ENCODE data around the gene TNIK. TPM values are rescaled to one million over a fixed set of nuclear protein-coding genes. Genes with fewer than 3 reads are reported as not detected.
"Not testable (repeated sequence)": the region's sequence is repeated elsewhere in the genome, so short reads cannot be mapped to it uniquely, and the experiment has no call there.

TNIK gene
- polyA plus RNA-seq, 1 of the 3 experiments (the other 2 are of a cell fraction), result 19.4 TPM

DNA sequence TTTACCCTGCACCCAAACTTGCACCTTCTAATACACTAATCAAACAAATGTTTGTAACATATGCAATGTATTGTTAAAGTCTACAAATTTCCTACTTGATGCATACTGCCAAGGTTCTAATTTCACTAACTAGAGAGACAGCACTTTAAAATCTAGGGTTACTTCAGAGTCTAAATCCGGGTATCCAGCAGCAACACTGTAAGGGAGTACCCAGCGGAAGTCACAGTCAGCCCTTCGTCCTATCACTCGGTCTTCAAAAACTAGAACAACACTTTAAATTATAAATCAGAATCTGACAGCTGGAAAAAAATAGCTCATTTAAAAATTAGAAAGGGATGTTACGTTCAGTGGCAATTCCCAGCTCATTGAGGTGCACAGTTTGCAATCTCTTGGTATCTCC, 8.3 kb downstream of the TNIK start:
- 96% methylated on average over 5 of the region's 5 CpGs for WGBS (ENCODE audit: low lambda C conversion rate)
- no peaks in the 10 kb centered on the region for H3K9me2 ChIP-seq
- H2AFZ ChIP-seq (ENCODE audit: low read depth), result no peak overlapping the region
- no peak for DNase-seq
- H3K79me2 ChIP-seq (ENCODE audit: insufficient read depth), result peaks cover 80% of the 10 kb centered on the region
- ChIA-PET POLR2A (no interaction called here), CTCF (interaction anchor here (0.9 to 1.4 kb wide), 2 partner anchors 9 to 34 kb away, joined by 3 to 5 read pairs; partner anchors contain the start of gene TNIK)
- H3K9me3 ChIP-seq, result no peaks in the 10 kb centered on the region
- peaks cover 2 to 4% of the 10 kb centered on the region in 2 experiments; a peak in 3 of 4 replicates for H3K4me1 ChIP-seq (ENCODE audit: control insufficient read depth in 1 of 2, insufficient read depth in 2 of 2, low read depth in 1 of 2, low read length in 1 of 2)
- H3K4me2 ChIP-seq, result no peak overlapping the region
- H3K36me3 ChIP-seq (replicated peaks in 1 of 2; ENCODE audit: control insufficient read depth in 1 of 2, insufficient read depth in 2 of 2, low read length in 1 of 2), result peaks cover 0 to 5% of the 10 kb centered on the region in 2 experiments
- TF ChIP-seq EZH2phosphoT487 (IDR thresholded peaks at IDR 0.05; ENCODE audit: borderline replicate concordance, low read depth), result no peak
- TF ChIP-seq RAD21 (IDR thresholded peaks at IDR 0.05; ENCODE audit: low read length), result no peak
- no peak for TF ChIP-seq NFIC (IDR thresholded peaks at IDR 0.05; ENCODE audit: borderline replicate concordance)
- TF ChIP-seq FOXJ3 (CRISPR knock-in tag; IDR thresholded peaks at IDR 0.05), result no peak
- no peak for TF ChIP-seq CHD2 (IDR thresholded peaks at IDR 0.05; ENCODE audit: low read length, partially characterized antibody)
- no peak for TF ChIP-seq TEAD4 (IDR thresholded peaks at IDR 0.05; ENCODE audit: borderline replicate concordance, insufficient read depth)
- TF ChIP-seq FOXM1 (IDR thresholded peaks at IDR 0.05; ENCODE audit: low read depth), result no peak
- TF ChIP-seq PBX3 (IDR thresholded peaks at IDR 0.05), result no peak
- no peak for TF ChIP-seq MAX (IDR thresholded peaks at IDR 0.05; ENCODE audit: low read depth)
- TF ChIP-seq, protein P1, sequence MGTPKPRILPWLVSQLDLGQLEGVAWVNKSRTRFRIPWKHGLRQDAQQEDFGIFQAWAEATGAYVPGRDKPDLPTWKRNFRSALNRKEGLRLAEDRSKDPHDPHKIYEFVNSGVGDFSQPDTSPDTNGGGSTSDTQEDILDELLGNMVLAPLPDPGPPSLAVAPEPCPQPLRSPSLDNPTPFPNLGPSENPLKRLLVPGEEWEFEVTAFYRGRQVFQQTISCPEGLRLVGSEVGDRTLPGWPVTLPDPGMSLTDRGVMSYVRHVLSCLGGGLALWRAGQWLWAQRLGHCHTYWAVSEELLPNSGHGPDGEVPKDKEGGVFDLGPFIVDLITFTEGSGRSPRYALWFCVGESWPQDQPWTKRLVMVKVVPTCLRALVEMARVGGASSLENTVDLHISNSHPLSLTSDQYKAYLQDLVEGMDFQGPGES (IDR thresholded peaks at IDR 0.05; ENCODE audit: low read depth, low read length), result no peak
- TF ChIP-seq TAF1 (IDR thresholded peaks at IDR 0.05; ENCODE audit: borderline replicate concordance, low read depth, low read length), result no peak
- no peak for TF ChIP-seq RCOR1 (IDR thresholded peaks at IDR 0.05; ENCODE audit: low read length)
- TF ChIP-seq, protein P2, sequence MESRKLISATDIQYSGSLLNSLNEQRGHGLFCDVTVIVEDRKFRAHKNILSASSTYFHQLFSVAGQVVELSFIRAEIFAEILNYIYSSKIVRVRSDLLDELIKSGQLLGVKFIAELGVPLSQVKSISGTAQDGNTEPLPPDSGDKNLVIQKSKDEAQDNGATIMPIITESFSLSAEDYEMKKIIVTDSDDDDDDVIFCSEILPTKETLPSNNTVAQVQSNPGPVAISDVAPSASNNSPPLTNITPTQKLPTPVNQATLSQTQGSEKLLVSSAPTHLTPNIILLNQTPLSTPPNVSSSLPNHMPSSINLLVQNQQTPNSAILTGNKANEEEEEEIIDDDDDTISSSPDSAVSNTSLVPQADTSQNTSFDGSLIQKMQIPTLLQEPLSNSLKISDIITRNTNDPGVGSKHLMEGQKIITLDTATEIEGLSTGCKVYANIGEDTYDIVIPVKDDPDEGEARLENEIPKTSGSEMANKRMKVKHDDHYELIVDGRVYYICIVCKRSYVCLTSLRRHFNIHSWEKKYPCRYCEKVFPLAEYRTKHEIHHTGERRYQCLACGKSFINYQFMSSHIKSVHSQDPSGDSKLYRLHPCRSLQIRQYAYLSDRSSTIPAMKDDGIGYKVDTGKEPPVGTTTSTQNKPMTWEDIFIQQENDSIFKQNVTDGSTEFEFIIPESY (IDR thresholded peaks at IDR 0.05; ENCODE audit: borderline replicate concordance, low read depth), result no peak
- no peak for TF ChIP-seq ELF1 (IDR thresholded peaks at IDR 0.05)
- TF ChIP-seq POLR2AphosphoS5 (IDR thresholded peaks at IDR 0.05; ENCODE audit: low read depth, low read length), result no peak
- no peak overlapping the region for H3K27ac ChIP-seq (ENCODE audit: low read depth in 2 of 2, low read length in 1 of 2)
- H3K9ac ChIP-seq, result no peak overlapping the region
- no peaks in the 10 kb centered on the region for H3K27me3 ChIP-seq (ENCODE audit: insufficient read depth)
- no peak overlapping the region for H3K4me3 ChIP-seq (ENCODE audit: low read depth in 2 of 2, low read length in 1 of 2)
- H3F3A ChIP-seq (replicated peaks; ENCODE audit: insufficient read depth), result peaks cover 17% of the 10 kb centered on the region
- peaks cover 20% of the 10 kb centered on the region for H4K20me1 ChIP-seq (ENCODE audit: insufficient read depth)

GRCh38 chr3:171447579-171447891, 12.7 kb downstream of the TNIK start:
- not testable (repeated sequence) for H3K4me3 ChIP-seq (ENCODE audit: low read depth in 2 of 2, low read length in 1 of 2); H3K4me1 ChIP-seq (ENCODE audit: control insufficient read depth in 1 of 2, insufficient read depth in 2 of 2, low read depth in 1 of 2, low read length in 1 of 2); H3K9me3 ChIP-seq; H2AFZ ChIP-seq (ENCODE audit: low read depth); H4K20me1 ChIP-seq (ENCODE audit: insufficient read depth); H3K27me3 ChIP-seq (ENCODE audit: insufficient read depth); H3K36me3 ChIP-seq (replicated peaks in 1 of 2; ENCODE audit: control insufficient read depth in 1 of 2, insufficient read depth in 2 of 2, low read length in 1 of 2); H3K9me2 ChIP-seq; DNase-seq
- Histone ChIP-seq H3K27ac (ENCODE audit: low read depth in 2 of 2, low read length in 1 of 2) (peak overlapping the region in 1 of 2 experiments; percentile 92; a peak in 3 of 4 replicates), H3K4me2 (0 out of 2 replicates have a peak overlapping the region, but pooled peaks have one; percentile 14), H3F3A (replicated peaks; ENCODE audit: insufficient read depth) (peaks cover 24% of the 10 kb centered on the region), H3K9ac (peak overlapping the region; percentile 2; the same call in 1 of the 2 replicates), H3K79me2 (ENCODE audit: insufficient read depth) (peaks cover 80% of the 10 kb centered on the region)
- 0% methylated on average over 1 of the region's 1 CpG for WGBS (ENCODE audit: low lambda C conversion rate)
- ChIA-PET CTCF (interaction anchor here (2.8 kb wide), 1 partner anchor 13 kb away, joined by 8 read pairs; the partner anchor contains the start of gene TNIK), POLR2A (interaction anchor here (0.6 kb wide), 1 partner anchor 1303 kb away, joined by 3 read pairs; the partner anchor contains the start of gene ECT2)
